ENCODE data around the gene RASL10B. TPM values are rescaled to one million over a fixed set of nuclear protein-coding genes. Genes with fewer than 3 reads are reported as not detected.

The RASL10B gene
- polyA plus RNA-seq, 1 donor from 2014 or later = 10.7 TPM

DNA sequence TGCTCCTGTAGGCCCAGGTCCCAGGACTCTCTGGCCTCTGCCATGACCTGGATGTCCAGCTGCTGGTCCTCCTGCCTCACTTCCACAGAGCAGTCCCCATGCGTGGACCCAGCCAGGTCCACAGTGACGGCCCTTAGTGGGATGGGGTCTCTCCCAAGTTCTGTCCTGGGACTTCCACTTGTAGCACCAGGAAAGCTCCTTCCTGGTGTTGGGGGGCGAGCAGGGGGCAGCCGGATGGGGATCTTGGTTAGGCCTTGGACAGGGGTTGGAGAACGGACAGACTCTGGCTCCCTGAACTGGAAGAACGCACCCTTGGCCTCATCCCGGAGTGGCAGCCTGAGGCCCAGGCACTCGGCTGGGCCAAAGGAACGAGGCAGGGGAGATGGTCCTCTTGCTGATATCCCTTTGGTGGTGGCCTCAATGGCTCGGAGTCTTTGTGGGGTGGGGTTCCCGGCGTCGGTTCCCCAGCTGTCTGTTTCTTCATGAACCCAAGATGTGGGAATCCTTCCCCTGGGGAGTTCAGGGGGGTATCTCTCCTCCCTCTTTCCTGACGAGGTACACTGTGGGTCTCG is 14.4 kb downstream of the RASL10B start:
- TF ChIP-seq MXI1 (conservative IDR thresholded peaks at IDR 0.05; ENCODE audit: poor library complexity, severe bottlenecking) (no peak), RAD21 (conservative IDR thresholded peaks at IDR 0.05) (no peak), SMC3 (conservative IDR thresholded peaks at IDR 0.05; ENCODE audit: poor library complexity) (no peak), REST (IDR thresholded peaks at IDR 0.05; ENCODE audit: borderline replicate concordance) (no peak), TAF1 (IDR thresholded peaks at IDR 0.05; ENCODE audit: low read depth) (no peak), EZH2 (IDR thresholded peaks at IDR 0.05; ENCODE audit: borderline replicate concordance, insufficient read depth, low read length, poor library complexity, severe bottlenecking) (no peak), EP300 (conservative IDR thresholded peaks at IDR 0.05; ENCODE audit: poor library complexity, severe bottlenecking) (no peak), POLR2AphosphoS5 (IDR thresholded peaks at IDR 0.05) (no peak)
- TF ChIP-seq, protein P1, sequence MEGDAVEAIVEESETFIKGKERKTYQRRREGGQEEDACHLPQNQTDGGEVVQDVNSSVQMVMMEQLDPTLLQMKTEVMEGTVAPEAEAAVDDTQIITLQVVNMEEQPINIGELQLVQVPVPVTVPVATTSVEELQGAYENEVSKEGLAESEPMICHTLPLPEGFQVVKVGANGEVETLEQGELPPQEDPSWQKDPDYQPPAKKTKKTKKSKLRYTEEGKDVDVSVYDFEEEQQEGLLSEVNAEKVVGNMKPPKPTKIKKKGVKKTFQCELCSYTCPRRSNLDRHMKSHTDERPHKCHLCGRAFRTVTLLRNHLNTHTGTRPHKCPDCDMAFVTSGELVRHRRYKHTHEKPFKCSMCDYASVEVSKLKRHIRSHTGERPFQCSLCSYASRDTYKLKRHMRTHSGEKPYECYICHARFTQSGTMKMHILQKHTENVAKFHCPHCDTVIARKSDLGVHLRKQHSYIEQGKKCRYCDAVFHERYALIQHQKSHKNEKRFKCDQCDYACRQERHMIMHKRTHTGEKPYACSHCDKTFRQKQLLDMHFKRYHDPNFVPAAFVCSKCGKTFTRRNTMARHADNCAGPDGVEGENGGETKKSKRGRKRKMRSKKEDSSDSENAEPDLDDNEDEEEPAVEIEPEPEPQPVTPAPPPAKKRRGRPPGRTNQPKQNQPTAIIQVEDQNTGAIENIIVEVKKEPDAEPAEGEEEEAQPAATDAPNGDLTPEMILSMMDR (IDR thresholded peaks at IDR 0.05; ENCODE audit: poor library complexity, severe bottlenecking) = no peak
- no peak overlapping the region for H3K9ac ChIP-seq (ENCODE audit: low read length)
- H4K20me1 ChIP-seq (ENCODE audit: insufficient read depth) = no peaks in the 10 kb centered on the region
- H3K4me2 ChIP-seq (ENCODE audit: low read length) = no peak overlapping the region
- H3K9me3 ChIP-seq (ENCODE audit: low read length) = no peaks in the 10 kb centered on the region
- no peak overlapping the region for H3K27ac ChIP-seq (ENCODE audit: low read length)
- H3K9me2 ChIP-seq (ENCODE audit: insufficient read depth, low read length) = no peaks in the 10 kb centered on the region
- H2AFZ ChIP-seq (ENCODE audit: low read depth, low read length) = no peak overlapping the region
- H3K27me3 ChIP-seq (ENCODE audit: insufficient read depth, low read depth, low read length) = peaks cover 19% of the 10 kb centered on the region
- H3K79me2 ChIP-seq (replicated peaks; ENCODE audit: insufficient read depth, low read length) = no peaks in the 10 kb centered on the region
- no peak overlapping the region for H3K4me3 ChIP-seq (ENCODE audit: low read length)
- no peaks in the 10 kb centered on the region for H3F3A ChIP-seq (ENCODE audit: insufficient read depth, low read length, poor library complexity, severe bottlenecking)
- H3K36me3 ChIP-seq (ENCODE audit: insufficient read depth, low read length) = no peaks in the 10 kb centered on the region

DNA sequence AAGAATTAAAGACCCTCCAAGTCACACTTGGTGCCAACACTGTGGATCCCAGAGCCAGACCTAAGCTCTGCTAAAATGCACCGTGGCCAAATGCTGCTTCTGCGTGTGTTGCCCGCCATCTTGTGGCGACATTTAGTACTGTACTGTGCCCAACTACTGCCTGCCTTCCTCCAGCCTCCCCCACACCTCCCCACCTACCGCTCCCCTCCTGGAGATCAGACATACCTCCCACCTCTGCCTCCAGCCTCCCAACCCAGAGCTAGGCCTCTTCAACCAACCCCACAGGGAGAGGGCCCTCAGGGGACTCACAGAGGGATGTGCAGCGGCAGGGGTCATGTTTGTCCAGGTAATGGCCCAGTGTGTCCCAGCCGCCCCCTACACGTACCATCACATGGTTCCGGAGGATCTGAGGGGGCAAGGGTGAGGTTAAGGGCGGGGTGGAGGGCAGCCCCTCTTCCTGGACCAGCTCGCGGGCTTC is 16.1 kb downstream of the RASL10B start:
- H3K36me3 ChIP-seq (ENCODE audit: insufficient read depth, low read length) = no peaks in the 10 kb centered on the region
- no peak overlapping the region for H3K9ac ChIP-seq (ENCODE audit: low read length)
- no peaks in the 10 kb centered on the region for H3F3A ChIP-seq (ENCODE audit: insufficient read depth, low read length, poor library complexity, severe bottlenecking)
- peaks cover 6% of the 10 kb centered on the region for H3K27me3 ChIP-seq (ENCODE audit: insufficient read depth, low read depth, low read length)
- TF ChIP-seq, protein P1 (IDR thresholded peaks at IDR 0.05; ENCODE audit: poor library complexity, severe bottlenecking) = peak; percentile 95
- no peak for TF ChIP-seq POLR2AphosphoS5 (IDR thresholded peaks at IDR 0.05)
- no peak for TF ChIP-seq TAF1 (IDR thresholded peaks at IDR 0.05; ENCODE audit: low read depth)
- peak; percentile 97 for TF ChIP-seq RAD21 (conservative IDR thresholded peaks at IDR 0.05)
- TF ChIP-seq SMC3 (conservative IDR thresholded peaks at IDR 0.05; ENCODE audit: poor library complexity) = peak; percentile 93
- H3K79me2 ChIP-seq (replicated peaks; ENCODE audit: insufficient read depth, low read length) = no peaks in the 10 kb centered on the region
- no peaks in the 10 kb centered on the region for H3K9me2 ChIP-seq (ENCODE audit: insufficient read depth, low read length)
- H4K20me1 ChIP-seq (ENCODE audit: insufficient read depth) = no peaks in the 10 kb centered on the region
- no peak overlapping the region for H2AFZ ChIP-seq (ENCODE audit: low read depth, low read length)
- no peak overlapping the region for H3K27ac ChIP-seq (ENCODE audit: low read length)
- H3K4me2 ChIP-seq (ENCODE audit: low read length) = no peak overlapping the region
- no peak overlapping the region for H3K4me3 ChIP-seq (ENCODE audit: low read length)
- H3K9me3 ChIP-seq (ENCODE audit: low read length) = no peaks in the 10 kb centered on the region

All from neural cell (in vitro differentiated cells).